Skeletal muscle tissue (tissue), 4 donors: ENCODE data around the gene SNAI3. TPM values are rescaled to one million over a fixed set of nuclear protein-coding genes. Genes with fewer than 3 reads are reported as not detected.

Source experiments
- H3K27ac ChIP-seq: one replicate; pipeline ENCODE4 v1.7.0; 2013; ENCODE audit warnings: mild to moderate bottlenecking, low read depth, low read length, inconsistent platforms
- H3K27me3 ChIP-seq, 3 donors: one replicate each; pipeline ENCODE4 v1.7.0; 2013; ENCODE audit warnings: low read length in 3 of 3; ENCODE audit not compliant: control insufficient read depth in 3 of 3, insufficient read depth in 3 of 3
- H3K36me3 ChIP-seq, 3 donors: one replicate each; pipeline ENCODE4 v1.7.0; 2013; ENCODE audit warnings: low read length in 3 of 3; ENCODE audit not compliant: control insufficient read depth in 3 of 3, insufficient read depth in 3 of 3
- H3K4me1 ChIP-seq, 3 donors: one replicate each; pipeline ENCODE4 v1.7.0; 2013; ENCODE audit warnings: low read length in 3 of 3, mild to moderate bottlenecking in 3 of 3; ENCODE audit not compliant: control insufficient read depth in 3 of 3, insufficient read depth in 3 of 3
- H3K4me3 ChIP-seq, 3 donors: one replicate each; pipeline ENCODE4 v1.7.0; 2013; ENCODE audit warnings: low read length in 3 of 3
- H3K9ac ChIP-seq, 3 donors: one replicate each; pipeline ENCODE4 v1.7.0; 2013; ENCODE audit warnings: low read length in 3 of 3, mild to moderate bottlenecking in 3 of 3, moderate library complexity in 2 of 3, low read depth in 1 of 3
- H3K9me3 ChIP-seq, 3 donors: one replicate each; pipeline ENCODE4 v1.7.0; 2013; ENCODE audit warnings: low read length in 3 of 3; ENCODE audit not compliant: control insufficient read depth in 3 of 3
- total RNA-seq: library from RNA; depleted of rRNA; stranded (reverse); fragments of >200 nt; gene quantifications from one replicate; pipeline ENCODE4 v1.2.3, GENCODE V29; 2014
- donor health status: Osteomylitis.

Gene SNAI3
- total RNA-seq, 1 donor from 2014 or later: 8.4 TPM

GRCh38 chr16:88705801-88706228 lies 19.5 kb upstream of the SNAI3 start:
- Histone ChIP-seq H3K36me3 (peaks cover 0 to 12% (median 10%) of the 10 kb centered on the region in 3 donors), H3K9ac (peak overlapping the region; percentile 82 to 98 (median 95)), H3K4me3 (peak overlapping the region; percentile 80 to 100 (median 97)), H3K9me3 (no peaks in the 10 kb centered on the region), H3K27me3 (no peaks in the 10 kb centered on the region), H3K4me1 (peaks cover 37 to 53% (median 38%) of the 10 kb centered on the region in 3 donors), H3K27ac (peak overlapping the region; percentile 87)

GRCh38 chr16:88705076-88705684 lies 18.9 kb upstream of the SNAI3 start:
- Histone ChIP-seq H3K4me1 (peaks cover 37 to 59% (median 41%) of the 10 kb centered on the region in 3 donors), H3K36me3 (peaks cover 0 to 13% (median 12%) of the 10 kb centered on the region in 3 donors), H3K4me3 (peak overlapping the region; percentile 80 to 100 (median 97)), H3K9ac (peak overlapping the region; percentile 65 to 95 (median 82)), H3K9me3 (no peaks in the 10 kb centered on the region), H3K27ac (peak overlapping the region; percentile 55), H3K27me3 (no peaks in the 10 kb centered on the region)

- H3K27me3 ChIP-seq: no peaks in the 10 kb centered on the region
- H3K4me3 ChIP-seq: no peak overlapping the region
- H3K9ac ChIP-seq: peak overlapping the region in 2 of 3 donors; percentile 25 to 45
- no peaks in the 10 kb centered on the region for H3K9me3 ChIP-seq
- H3K4me1 ChIP-seq: peaks cover 37 to 62% (median 41%) of the 10 kb centered on the region in 3 donors
- peaks cover 6 to 24% (median 22%) of the 10 kb centered on the region in 3 donors for H3K36me3 ChIP-seq
- H3K27ac ChIP-seq: peak overlapping the region; percentile 55
Measured at GRCh38 chr16:88703486-88704309, 17.4 kb upstream of the SNAI3 start.

- H3K4me1 ChIP-seq: peaks cover 36 to 53% (median 38%) of the 10 kb centered on the region in 3 donors
Measured at GRCh38 chr16:88702371-88703210, 16.3 kb upstream of the SNAI3 start.

GRCh38 chr16:88701581-88702370 lies 15.5 kb upstream of the SNAI3 start:
- Histone ChIP-seq H3K9ac (peak overlapping the region in 1 of 3 donors; percentile 50), H3K27me3 (no peaks in the 10 kb centered on the region), H3K36me3 (peaks cover 20 to 36% (median 31%) of the 10 kb centered on the region in 3 donors), H3K27ac (peak overlapping the region; percentile 19), H3K9me3 (no peaks in the 10 kb centered on the region), H3K4me1 (peaks cover 28 to 45% (median 30%) of the 10 kb centered on the region in 3 donors), H3K4me3 (peak overlapping the region in 1 of 3 donors; percentile 22)

More at GRCh38 chr16:88702371-88703210, 16.3 kb upstream of the SNAI3 start:
- Histone ChIP-seq H3K9ac (peak overlapping the region in 1 of 3 donors; percentile 50), H3K4me3 (no peak overlapping the region), H3K27ac (peak overlapping the region; percentile 55), H3K27me3 (no peaks in the 10 kb centered on the region), H3K9me3 (no peaks in the 10 kb centered on the region), H3K36me3 (peaks cover 15 to 30% (median 28%) of the 10 kb centered on the region in 3 donors)

GRCh38 chr16:88700636-88701482 lies 14.6 kb upstream of the SNAI3 start:
- Histone ChIP-seq H3K27ac (peak overlapping the region; percentile 19), H3K36me3 (peaks cover 20 to 36% (median 31%) of the 10 kb centered on the region in 3 donors), H3K9ac (peak overlapping the region in 2 of 3 donors; percentile 14 to 50), H3K4me1 (peaks cover 28 to 45% (median 31%) of the 10 kb centered on the region in 3 donors), H3K4me3 (no peak overlapping the region), H3K27me3 (no peaks in the 10 kb centered on the region), H3K9me3 (no peaks in the 10 kb centered on the region)

GRCh38 chr16:88700322-88700635 lies 14.0 kb upstream of the SNAI3 start:
- H3K27ac ChIP-seq: no peak overlapping the region
- H3K4me1 ChIP-seq: peaks cover 30 to 49% (median 34%) of the 10 kb centered on the region in 3 donors
- H3K4me3 ChIP-seq: no peak overlapping the region

GRCh38 chr16:88699180-88699579 lies 12.9 kb upstream of the SNAI3 start:
- no peak overlapping the region for H3K9ac ChIP-seq
- no peak overlapping the region for H3K4me3 ChIP-seq
- H3K9me3 ChIP-seq: no peaks in the 10 kb centered on the region
- peaks cover 20 to 36% (median 31%) of the 10 kb centered on the region in 3 donors for H3K36me3 ChIP-seq
- no peak overlapping the region for H3K27ac ChIP-seq
- H3K27me3 ChIP-seq: no peaks in the 10 kb centered on the region
- peaks cover 25 to 43% (median 29%) of the 10 kb centered on the region in 3 donors for H3K4me1 ChIP-seq

More at GRCh38 chr16:88700322-88700635, 14.0 kb upstream of the SNAI3 start:
- Histone ChIP-seq H3K36me3 (peaks cover 20 to 36% (median 31%) of the 10 kb centered on the region in 3 donors), H3K27me3 (no peaks in the 10 kb centered on the region), H3K9me3 (no peaks in the 10 kb centered on the region), H3K9ac (peak overlapping the region in 1 of 3 donors; percentile 14)
